ENCODE data around the gene NT5DC2. TPM values are rescaled to one million over a fixed set of nuclear protein-coding genes. Genes with fewer than 3 reads are reported as not detected.

NT5DC2 gene
- total RNA-seq, 1 donor from 2014 or later: 75.6 TPM

DNA sequence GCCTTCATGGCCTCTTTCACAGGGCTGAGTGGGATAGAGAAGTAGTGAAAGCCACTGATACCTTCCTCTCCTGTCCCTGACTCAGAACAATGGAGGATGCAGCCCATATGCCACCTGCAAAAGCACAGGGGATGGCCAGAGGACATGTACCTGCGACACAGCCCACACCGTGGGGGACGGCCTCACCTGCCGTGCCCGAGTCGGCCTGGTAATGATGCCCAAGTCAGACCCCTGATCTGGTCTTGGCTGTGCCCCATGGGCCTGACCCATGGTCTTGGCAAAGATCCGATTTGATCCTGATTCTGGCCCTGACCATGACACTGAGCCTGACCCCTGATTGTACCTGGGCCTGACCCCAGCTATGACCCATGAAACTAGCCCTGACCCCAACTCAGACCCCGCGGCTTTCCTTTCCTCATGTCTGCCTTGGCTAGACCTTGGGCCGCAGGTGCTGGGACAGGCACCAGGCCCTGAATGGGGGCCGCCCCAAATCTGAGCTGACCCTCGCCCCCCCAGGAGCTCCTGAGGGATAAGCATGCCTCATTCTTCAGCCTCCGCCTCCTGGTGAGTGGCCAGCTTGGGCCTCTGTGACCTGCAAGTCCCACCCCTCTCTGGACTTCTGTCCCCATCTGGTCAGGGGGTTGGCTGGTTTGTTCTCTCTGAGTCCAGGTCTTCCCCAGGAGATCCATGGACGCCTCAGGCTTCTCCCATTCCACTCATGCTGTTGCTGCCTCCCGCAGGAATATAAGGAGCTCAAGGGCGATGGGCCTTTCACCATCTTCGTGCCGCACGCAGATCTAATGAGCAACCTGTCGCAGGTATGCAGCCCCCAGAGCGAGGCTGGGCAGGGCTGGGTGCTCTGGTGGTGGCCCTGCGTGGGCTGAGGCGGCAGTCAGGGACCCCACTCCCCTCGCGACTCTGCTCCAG lies 15.6 kb downstream of the NT5DC2 start:
- no peak overlapping the region for H3K27ac Mint-ChIP-seq
- H3K9me3 Mint-ChIP-seq: no peaks in the 10 kb centered on the region
- no peak for DNase-seq
- no peaks in the 10 kb centered on the region for H3K4me1 Mint-ChIP-seq
- no peaks in the 10 kb centered on the region for H3K27me3 Mint-ChIP-seq
- no peak overlapping the region for H3K4me3 Mint-ChIP-seq
- no peaks in the 10 kb centered on the region for H3K36me3 Mint-ChIP-seq (ENCODE audit: low read depth)
- intact Hi-C loops (cut with micrococcal nuclease): no loop called here

DNA sequence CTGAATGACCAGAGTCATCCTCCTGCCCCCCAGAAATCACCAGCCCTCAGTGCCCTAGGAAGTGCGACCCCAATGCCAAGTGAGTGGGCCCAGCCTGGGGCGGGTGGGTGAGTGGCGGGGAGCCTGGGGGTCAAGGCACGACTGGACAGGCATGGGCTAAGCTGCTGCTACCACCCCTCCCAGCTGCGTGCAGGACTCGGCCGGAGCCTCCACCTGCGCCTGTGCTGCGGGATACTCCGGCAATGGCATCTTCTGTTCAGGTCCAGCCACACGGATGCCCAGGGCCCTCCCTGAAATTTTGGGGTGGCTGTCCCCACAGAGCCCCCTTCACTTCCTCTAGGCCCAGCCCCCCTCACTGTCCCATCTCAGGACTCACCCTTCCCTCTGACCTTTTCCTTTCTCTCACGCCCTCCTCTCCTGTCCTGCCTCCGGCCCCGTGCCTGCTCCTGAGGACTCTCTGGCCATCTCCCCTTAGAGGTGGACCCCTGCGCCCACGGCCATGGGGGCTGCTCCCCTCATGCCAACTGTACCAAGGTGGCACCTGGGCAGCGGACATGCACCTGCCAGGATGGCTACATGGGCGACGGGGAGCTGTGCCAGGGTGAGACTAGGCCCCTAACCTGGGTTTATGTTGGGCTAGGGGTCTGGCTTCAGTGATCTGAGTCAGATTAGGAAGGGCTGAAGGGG lies 17.0 kb downstream of the NT5DC2 start:
- no peak for DNase-seq
- H3K27ac Mint-ChIP-seq: no peak overlapping the region
- H3K4me3 Mint-ChIP-seq: no peak overlapping the region
- H3K27me3 Mint-ChIP-seq: no peaks in the 10 kb centered on the region
- intact Hi-C loops (cut with micrococcal nuclease): no loop called here
- no peaks in the 10 kb centered on the region for H3K4me1 Mint-ChIP-seq
- H3K36me3 Mint-ChIP-seq (ENCODE audit: low read depth): no peaks in the 10 kb centered on the region
- H3K9me3 Mint-ChIP-seq: no peaks in the 10 kb centered on the region

DNA sequence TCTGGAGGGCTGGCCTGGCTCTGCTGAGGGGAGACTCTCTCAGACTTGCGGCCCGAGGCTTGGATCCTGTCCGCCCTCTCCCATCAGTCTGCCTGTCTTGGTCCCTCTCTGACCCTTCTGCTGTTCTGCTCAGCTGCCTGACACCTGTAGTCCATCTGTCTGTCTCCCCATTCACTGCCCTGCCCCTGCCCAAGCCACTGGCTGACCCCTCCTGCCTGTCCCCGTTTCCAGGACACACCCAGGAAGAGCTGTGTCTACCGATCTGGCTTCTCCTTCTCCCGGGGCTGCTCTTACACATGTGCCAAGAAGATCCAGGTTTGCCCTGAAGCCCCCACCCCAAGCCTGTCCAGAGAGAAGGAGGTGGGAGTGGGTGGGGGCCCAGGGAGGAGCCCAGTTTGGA lies 18.5 kb downstream of the NT5DC2 start:
- Mint-ChIP-seq H3K4me3 (no peak overlapping the region), H3K9me3 (no peaks in the 10 kb centered on the region), H3K27ac (no peak overlapping the region), H3K4me1 (no peaks in the 10 kb centered on the region), H3K36me3 (ENCODE audit: low read depth) (no peaks in the 10 kb centered on the region), H3K27me3 (no peaks in the 10 kb centered on the region)
- no peak for DNase-seq
- intact Hi-C loops (cut with micrococcal nuclease): no loop called here

DNA sequence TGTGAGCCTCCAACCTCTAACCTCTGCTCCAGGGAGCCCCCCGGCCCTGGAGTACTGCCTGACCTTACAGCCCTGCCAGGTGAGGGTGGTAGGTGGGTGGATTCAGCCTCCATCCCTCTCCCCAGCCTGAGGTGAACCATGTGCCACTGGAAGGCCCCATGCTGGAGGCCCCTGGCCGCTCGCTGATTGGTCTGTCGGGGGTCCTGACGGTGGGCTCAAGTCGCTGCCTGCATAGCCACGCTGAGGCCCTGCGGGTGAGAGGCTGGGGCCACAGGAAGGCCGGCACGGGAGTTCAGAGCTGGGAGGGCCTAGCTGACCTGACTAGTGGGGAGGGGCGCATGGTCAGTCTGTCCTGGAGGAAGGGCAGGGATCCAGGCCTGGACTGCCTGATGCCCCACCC lies 19.1 kb downstream of the NT5DC2 start:
- intact Hi-C loops (cut with micrococcal nuclease): no loop called here
- Mint-ChIP-seq H3K4me1 (no peaks in the 10 kb centered on the region), H3K36me3 (ENCODE audit: low read depth) (no peaks in the 10 kb centered on the region), H3K27ac (no peak overlapping the region), H3K9me3 (no peaks in the 10 kb centered on the region), H3K27me3 (no peaks in the 10 kb centered on the region), H3K4me3 (no peak overlapping the region)
- DNase-seq: no peak

DNA sequence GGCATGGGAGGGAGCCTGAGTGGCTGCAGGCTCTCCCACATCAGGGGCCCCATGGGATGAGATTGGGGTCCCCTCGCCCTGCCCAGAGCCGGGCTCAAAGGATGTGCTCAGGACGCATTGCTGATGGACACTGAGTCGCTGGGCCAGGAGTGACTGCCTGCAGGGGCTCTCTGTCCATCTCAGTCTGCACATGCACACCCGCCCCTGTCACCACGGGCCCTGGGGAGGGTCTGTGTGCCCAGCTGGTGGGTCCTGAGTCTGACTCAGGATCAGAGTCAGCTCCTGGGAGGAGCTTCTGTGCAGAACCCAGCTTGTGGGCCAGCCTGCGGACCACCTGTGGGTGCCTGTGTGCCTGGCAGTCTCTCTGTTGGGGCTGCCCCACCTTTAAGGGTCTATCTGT lies 20.4 kb downstream of the NT5DC2 start:
- DNase-seq: no peak
- intact Hi-C loops (cut with micrococcal nuclease): no loop called here
- no peak overlapping the region for H3K27ac Mint-ChIP-seq
- no peak overlapping the region for H3K4me3 Mint-ChIP-seq
- no peaks in the 10 kb centered on the region for H3K4me1 Mint-ChIP-seq
- no peaks in the 10 kb centered on the region for H3K27me3 Mint-ChIP-seq
- H3K36me3 Mint-ChIP-seq (ENCODE audit: low read depth): no peaks in the 10 kb centered on the region
- no peaks in the 10 kb centered on the region for H3K9me3 Mint-ChIP-seq

DNA sequence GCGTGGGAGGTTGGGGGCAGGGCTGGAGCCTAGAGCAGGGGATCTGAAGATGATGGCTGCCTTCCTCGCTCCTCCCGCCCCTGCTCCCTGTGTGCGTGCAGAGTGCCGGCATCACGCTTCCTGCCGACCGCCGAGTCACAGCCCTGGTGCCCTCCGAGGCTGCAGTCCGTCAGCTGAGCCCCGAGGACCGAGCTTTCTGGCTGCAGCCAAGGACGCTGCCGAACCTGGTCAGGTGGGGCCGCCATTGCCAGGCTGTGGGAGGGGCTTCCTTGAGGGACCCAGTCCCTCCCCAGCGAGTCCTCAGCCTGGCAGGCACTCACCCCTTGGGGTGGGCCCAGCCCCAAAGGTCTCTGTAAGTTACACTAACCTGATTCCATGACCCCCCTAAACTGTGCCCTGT lies 20.9 kb downstream of the NT5DC2 start:
- no peak overlapping the region for H3K27ac Mint-ChIP-seq
- no peaks in the 10 kb centered on the region for H3K36me3 Mint-ChIP-seq (ENCODE audit: low read depth)
- H3K4me1 Mint-ChIP-seq: no peaks in the 10 kb centered on the region
- DNase-seq: no peak
- intact Hi-C loops (cut with micrococcal nuclease): no loop called here
- H3K27me3 Mint-ChIP-seq: no peaks in the 10 kb centered on the region
- H3K9me3 Mint-ChIP-seq: no peaks in the 10 kb centered on the region
- no peak overlapping the region for H3K4me3 Mint-ChIP-seq

DNA sequence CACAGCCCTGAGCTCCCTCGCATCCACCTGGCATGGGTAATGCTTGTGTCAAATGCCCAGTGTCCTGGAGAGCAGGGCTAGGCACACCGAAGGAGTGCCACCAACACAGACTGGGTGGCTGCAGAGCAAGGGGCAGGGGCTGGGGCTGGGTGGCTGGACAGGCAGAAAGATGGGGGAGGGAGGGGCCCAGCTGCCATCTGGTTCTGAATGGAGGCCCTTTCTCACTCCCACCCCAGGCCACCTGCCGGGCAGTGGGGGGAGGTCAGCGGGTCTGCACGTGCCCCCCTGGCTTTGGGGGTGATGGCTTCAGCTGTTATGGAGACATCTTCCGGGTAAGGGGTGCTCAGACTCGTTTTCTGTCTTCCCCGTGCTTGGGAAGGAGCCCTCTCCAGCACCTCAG lies 21.6 kb downstream of the NT5DC2 start:
- H3K9me3 Mint-ChIP-seq: no peaks in the 10 kb centered on the region
- no peak overlapping the region for H3K27ac Mint-ChIP-seq
- no peak for DNase-seq
- H3K36me3 Mint-ChIP-seq (ENCODE audit: low read depth): no peaks in the 10 kb centered on the region
- intact Hi-C loops (cut with micrococcal nuclease): no loop called here
- no peak overlapping the region for H3K4me3 Mint-ChIP-seq
- H3K27me3 Mint-ChIP-seq: no peaks in the 10 kb centered on the region
- no peaks in the 10 kb centered on the region for H3K4me1 Mint-ChIP-seq

DNA sequence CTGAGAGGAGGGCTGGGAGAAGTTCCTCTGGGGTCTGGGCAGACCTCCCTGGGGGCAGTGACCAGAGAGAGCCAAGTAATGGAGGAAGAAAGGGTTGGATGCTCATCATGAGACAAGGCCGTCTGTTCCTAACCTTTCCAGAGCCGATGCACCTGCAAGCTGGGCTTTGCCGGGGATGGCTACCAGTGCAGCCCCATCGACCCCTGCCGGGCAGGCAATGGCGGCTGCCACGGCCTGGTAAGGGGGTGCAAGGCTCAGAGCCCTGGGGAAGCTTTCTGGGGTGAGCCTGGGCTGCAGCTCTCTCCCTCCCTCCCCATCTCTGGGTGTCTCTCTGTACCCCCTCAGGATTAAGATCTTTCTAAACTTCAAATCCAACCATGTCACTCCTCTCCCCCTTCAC lies 22.1 kb downstream of the NT5DC2 start:
- H3K27ac Mint-ChIP-seq: no peak overlapping the region
- intact Hi-C loops (cut with micrococcal nuclease): no loop called here
- H3K9me3 Mint-ChIP-seq: no peaks in the 10 kb centered on the region
- H3K36me3 Mint-ChIP-seq (ENCODE audit: low read depth): no peaks in the 10 kb centered on the region
- H3K4me1 Mint-ChIP-seq: no peaks in the 10 kb centered on the region
- no peaks in the 10 kb centered on the region for H3K27me3 Mint-ChIP-seq
- no peak overlapping the region for H3K4me3 Mint-ChIP-seq
- DNase-seq: no peak

DNA sequence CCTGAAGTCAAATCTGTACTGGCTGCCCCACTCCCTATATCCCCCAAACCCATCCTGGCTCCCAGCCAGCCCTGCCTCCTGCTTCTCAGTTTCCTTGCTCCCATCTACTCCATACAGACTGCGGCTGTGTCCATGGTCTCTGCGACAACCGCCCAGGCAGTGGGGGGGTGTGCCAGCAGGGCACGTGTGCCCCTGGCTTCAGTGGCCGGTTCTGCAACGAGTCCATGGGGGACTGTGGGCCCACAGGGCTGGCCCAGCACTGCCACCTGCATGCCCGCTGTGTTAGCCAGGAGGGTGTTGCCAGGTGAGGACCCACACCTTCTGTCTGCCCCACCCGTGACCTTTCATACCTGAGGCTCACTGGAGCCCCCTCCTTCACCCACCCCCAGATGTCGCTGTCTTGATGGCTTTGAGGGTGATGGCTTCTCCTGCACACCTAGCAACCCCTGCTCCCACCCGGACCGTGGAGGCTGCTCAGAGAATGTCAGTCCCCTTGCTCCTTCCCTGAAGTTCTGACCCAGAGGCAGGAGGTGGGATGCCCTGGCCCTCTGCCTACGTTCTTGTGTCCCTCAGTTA lies 23.8 kb downstream of the NT5DC2 start:
- Mint-ChIP-seq H3K4me1 (no peaks in the 10 kb centered on the region), H3K4me3 (no peak overlapping the region), H3K9me3 (no peaks in the 10 kb centered on the region), H3K27me3 (no peaks in the 10 kb centered on the region), H3K27ac (no peak overlapping the region), H3K36me3 (ENCODE audit: low read depth) (no peaks in the 10 kb centered on the region)
- intact Hi-C loops (cut with micrococcal nuclease): no loop called here
- no peak for DNase-seq

DNA sequence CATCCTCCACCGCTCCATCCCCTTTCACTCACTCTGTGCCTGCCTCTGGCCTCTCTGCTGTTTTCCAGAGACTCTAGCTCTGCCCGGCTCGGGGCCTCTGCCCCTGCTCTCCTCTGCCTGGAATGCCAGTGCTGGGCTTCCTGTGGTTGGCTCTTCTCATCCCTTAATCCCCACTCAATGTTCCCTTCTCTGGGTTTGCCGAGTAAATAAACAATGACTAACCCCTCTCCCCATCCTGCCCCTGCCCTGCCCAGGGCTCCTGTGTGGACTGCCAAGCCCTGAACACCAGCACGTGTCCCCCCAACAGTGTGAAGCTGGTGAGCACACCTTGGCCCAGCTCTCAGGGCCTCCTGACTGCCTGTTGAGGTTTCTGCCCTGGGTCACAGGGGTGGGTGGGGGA lies 26.3 kb downstream of the NT5DC2 start:
- Mint-ChIP-seq H3K27ac (no peak overlapping the region), H3K4me3 (no peak overlapping the region), H3K9me3 (no peaks in the 10 kb centered on the region), H3K4me1 (no peaks in the 10 kb centered on the region), H3K27me3 (no peaks in the 10 kb centered on the region), H3K36me3 (ENCODE audit: low read depth) (no peaks in the 10 kb centered on the region)
- intact Hi-C loops (cut with micrococcal nuclease): no loop called here
- no peak for DNase-seq

DNA sequence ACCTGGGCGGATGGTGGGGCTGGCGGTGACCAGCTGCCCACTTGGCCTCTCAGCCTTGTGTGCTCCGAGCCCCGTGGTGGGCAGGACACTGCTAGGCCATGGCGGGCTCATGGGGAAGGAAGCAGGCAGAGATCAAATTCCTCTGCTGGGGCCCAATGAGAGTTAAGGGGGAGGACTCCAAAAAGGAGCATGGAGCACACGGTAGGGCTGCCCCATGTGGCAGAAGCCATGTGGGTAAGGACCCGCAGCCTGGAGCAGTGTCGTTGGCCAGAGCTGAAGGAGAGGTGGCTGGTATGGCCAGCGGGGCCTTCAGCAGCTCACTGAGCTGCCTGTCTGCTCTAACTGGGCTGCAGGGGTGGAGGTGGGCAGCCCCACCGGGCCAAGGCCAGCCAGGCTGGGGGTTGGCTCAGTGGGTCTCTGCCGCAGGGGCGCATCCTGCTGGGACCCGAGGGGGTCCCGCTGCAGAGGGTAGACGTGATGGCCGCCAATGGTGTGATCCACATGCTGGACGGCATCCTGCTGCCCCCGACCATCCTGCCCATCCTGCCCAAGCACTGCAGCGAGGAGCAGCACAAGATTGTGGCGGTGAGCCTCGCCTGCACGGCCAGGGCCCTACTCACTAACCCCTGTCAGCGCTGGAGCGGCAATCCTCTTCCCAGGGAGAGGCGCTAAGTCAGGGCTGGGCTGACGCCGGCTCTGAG lies 27.2 kb downstream of the NT5DC2 start:
- Mint-ChIP-seq H3K36me3 (ENCODE audit: low read depth) (no peaks in the 10 kb centered on the region), H3K4me3 (no peak overlapping the region), H3K27me3 (no peaks in the 10 kb centered on the region), H3K4me1 (no peaks in the 10 kb centered on the region), H3K9me3 (no peaks in the 10 kb centered on the region), H3K27ac (no peak overlapping the region)
- no peak for DNase-seq
- intact Hi-C loops (cut with micrococcal nuclease): no loop called here

DNA sequence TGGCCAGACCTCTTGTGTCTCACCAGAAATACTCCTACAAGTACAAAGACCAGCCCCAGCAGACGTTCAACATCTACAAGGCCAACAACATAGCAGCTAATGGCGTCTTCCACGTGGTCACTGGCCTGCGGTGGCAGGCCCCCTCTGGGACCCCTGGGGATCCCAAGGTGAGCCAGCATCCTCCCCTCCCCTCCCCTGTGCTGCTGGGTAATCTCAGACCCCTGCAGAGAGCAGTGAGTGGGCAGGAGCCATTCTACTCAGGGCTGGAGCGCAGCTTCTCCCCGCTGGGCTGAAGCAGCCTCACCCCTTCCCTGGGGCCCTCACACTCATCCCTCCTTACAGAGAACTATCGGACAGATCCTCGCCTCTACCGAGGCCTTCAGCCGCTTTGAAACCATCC lies 28.7 kb downstream of the NT5DC2 start:
- H3K27ac Mint-ChIP-seq: no peak overlapping the region
- DNase-seq: no peak
- no peaks in the 10 kb centered on the region for H3K27me3 Mint-ChIP-seq
- H3K36me3 Mint-ChIP-seq (ENCODE audit: low read depth): no peaks in the 10 kb centered on the region
- no peak overlapping the region for H3K4me3 Mint-ChIP-seq
- H3K9me3 Mint-ChIP-seq: no peaks in the 10 kb centered on the region
- intact Hi-C loops (cut with micrococcal nuclease): no loop called here
- H3K4me1 Mint-ChIP-seq: no peaks in the 10 kb centered on the region

DNA sequence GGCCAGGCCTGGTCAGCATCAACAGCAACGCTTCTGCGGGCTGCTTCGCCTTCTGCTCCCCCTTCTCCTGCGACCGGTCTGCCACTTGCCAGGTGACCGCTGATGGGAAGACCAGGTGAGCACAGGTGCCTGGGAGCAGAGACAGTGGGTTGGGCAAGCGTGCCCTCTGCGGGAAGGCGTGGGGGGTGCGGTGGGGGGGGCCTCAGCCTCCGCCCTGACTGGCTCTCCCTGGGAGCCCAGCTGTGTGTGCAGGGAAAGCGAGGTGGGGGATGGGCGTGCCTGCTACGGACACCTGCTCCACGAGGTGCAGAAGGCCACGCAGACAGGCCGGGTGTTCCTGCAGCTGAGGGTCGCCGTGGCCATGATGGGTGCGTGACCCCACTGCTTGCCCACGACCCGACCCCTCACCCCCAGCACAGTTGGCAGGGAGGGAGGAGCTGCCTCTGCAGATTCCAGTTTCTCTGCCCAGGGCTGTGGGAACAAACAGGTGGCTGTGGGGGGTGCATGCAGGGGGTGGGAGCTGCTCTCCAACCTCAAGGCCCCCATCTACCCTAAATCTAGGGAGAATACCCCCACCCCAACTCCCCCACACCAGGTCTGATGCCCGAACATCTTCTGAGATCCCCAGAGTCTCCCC lies 29.8 kb downstream of the NT5DC2 start:
- no peaks in the 10 kb centered on the region for H3K36me3 Mint-ChIP-seq (ENCODE audit: low read depth)
- no peaks in the 10 kb centered on the region for H3K4me1 Mint-ChIP-seq
- intact Hi-C loops (cut with micrococcal nuclease): no loop called here
- H3K9me3 Mint-ChIP-seq: no peaks in the 10 kb centered on the region
- no peak overlapping the region for H3K27ac Mint-ChIP-seq
- no peak overlapping the region for H3K4me3 Mint-ChIP-seq
- DNase-seq: no peak
- no peaks in the 10 kb centered on the region for H3K27me3 Mint-ChIP-seq
